IMR-90 (cell line): ENCODE results near the gene SERP2. TPM values are rescaled to one million over a fixed set of nuclear protein-coding genes. Genes with fewer than 3 reads are reported as not detected.

ENCODE experiments used
- ATAC-seq: fragments of 200-7000 bp; cut with Tn5 transposase; 2 replicates; pipeline ENCODE4 v1.9.1; 2020; ENCODE audit warnings: low read depth, mild to moderate bottlenecking, moderate library complexity
- BruUV-seq: library from RNA; stranded (reverse); fragments of 400-500 nt; replicated peaks from 2 replicates; lab custom pipeline; 2021; lab: Mats Ljungman, UMichigan
- CTCF ChIA-PET: fragments of 300-600 bp; formaldehyde crosslinking; extraction: SDS; loops from one replicate; lab custom pipeline; 2021; ENCODE audit warnings: antibody characterized with exemption; lab: Yijun Ruan, JAX
- POLR2A ChIA-PET: fragments of 300-600 bp; sonication (Branson Sonifier 250); formaldehyde crosslinking; loops from one replicate; lab custom pipeline; 2022; ENCODE audit warnings: antibody characterized with exemption; ENCODE audit not compliant: unreplicated experiment; lab: Charles Lee
- DNase-seq: peaks from one replicate; pipeline ENCODE4 v3.0.0; 2013
- H2AFZ ChIP-seq: replicated peaks from 2 replicates; pipeline ENCODE3; 2013; ENCODE audit warnings: low read length, mild to moderate bottlenecking; ENCODE audit not compliant: poor library complexity
- H2AK5ac ChIP-seq: 2 replicates; pipeline ENCODE4 v1.6.1; 2013; ENCODE audit warnings: low read depth, low read length, inconsistent platforms
- H2AK9ac ChIP-seq: replicated peaks from 2 replicates; pipeline ENCODE3; 2013; ENCODE audit warnings: mild to moderate bottlenecking, low read depth, low read length, moderate library complexity; ENCODE audit not compliant: poor library complexity
- H2BK120ac ChIP-seq: 2 replicates; pipeline ENCODE4 v1.6.1; 2013; ENCODE audit warnings: low read depth, low read length, inconsistent platforms
- H2BK15ac ChIP-seq: 3 replicates; pipeline ENCODE4 v1.6.1; 2013; ENCODE audit warnings: low read depth, low read length, inconsistent platforms
- H2BK20ac ChIP-seq: 2 replicates; pipeline ENCODE4 v1.6.1; 2013; ENCODE audit warnings: low read depth, mild to moderate bottlenecking, inconsistent platforms, low read length, moderate library complexity
- H2BK5ac ChIP-seq: 2 replicates; pipeline ENCODE4 v1.6.1; 2013; ENCODE audit warnings: mild to moderate bottlenecking, low read depth, low read length, inconsistent platforms; ENCODE audit not compliant: poor library complexity, severe bottlenecking
- H3K14ac ChIP-seq: replicated peaks from 2 replicates; pipeline ENCODE4 v1.6.1; 2013; ENCODE audit warnings: low read depth, low read length, inconsistent platforms
- H3K18ac ChIP-seq: 2 replicates; pipeline ENCODE4 v1.6.1; 2013; ENCODE audit warnings: low read depth, low read length, control low read depth
- H3K23ac ChIP-seq: 2 replicates; pipeline ENCODE4 v1.6.1; 2013; ENCODE audit warnings: low read depth, low read length, inconsistent platforms
- H3K27ac ChIP-seq: 2 replicates; pipeline ENCODE4 v1.5.1; 2013; ENCODE audit warnings: mild to moderate bottlenecking, control low read depth, low read length; ENCODE audit not compliant: insufficient read depth
- H3K27me3 ChIP-seq: 2 replicates; pipeline ENCODE4 v1.6.1; 2013; ENCODE audit warnings: low read length; ENCODE audit not compliant: control insufficient read depth, insufficient read depth
- H3K36me3 ChIP-seq: 2 replicates; pipeline ENCODE4 v1.6.1; 2013; ENCODE audit warnings: low read length, mixed read lengths; ENCODE audit not compliant: control insufficient read depth, insufficient read depth
- H3K4ac ChIP-seq: 2 replicates; pipeline ENCODE4 v1.6.1; 2013; ENCODE audit warnings: low read depth, low read length, inconsistent platforms
- H3K4me1 ChIP-seq: 2 replicates; pipeline ENCODE4 v1.6.1; 2013; ENCODE audit warnings: low read length, mixed read lengths; ENCODE audit not compliant: control insufficient read depth, insufficient read depth
- H3K4me2 ChIP-seq: 2 replicates; pipeline ENCODE4 v1.6.1; 2013; ENCODE audit warnings: low read depth, mild to moderate bottlenecking, control low read depth, low read length, moderate library complexity
- H3K4me3 ChIP-seq: 2 replicates; pipeline ENCODE4 v1.5.1; 2013; ENCODE audit warnings: low read depth, mild to moderate bottlenecking, control low read depth, low read length, moderate library complexity; ENCODE audit not compliant: insufficient read depth
- H3K56ac ChIP-seq: 2 replicates; pipeline ENCODE4 v1.6.1; 2013; ENCODE audit warnings: low read length, inconsistent platforms; ENCODE audit not compliant: insufficient read depth; ENCODE audit errors: extremely low read depth
- H3K79me1 ChIP-seq, 2 experiments: 2 replicates each; pipeline ENCODE4 v1.6.1; 2013; ENCODE audit warnings: low read length in 2 of 2, inconsistent platforms in 1 of 2, low read depth in 1 of 2
- H3K9ac ChIP-seq: 2 replicates; pipeline ENCODE4 v1.6.1; 2013; ENCODE audit warnings: low read depth, low read length, control low read depth
- H3K9me1 ChIP-seq: 2 replicates; pipeline ENCODE4 v1.6.1; 2013; ENCODE audit warnings: low read length, inconsistent platforms; ENCODE audit not compliant: insufficient read depth
- H3K9me3 ChIP-seq: 2 replicates; pipeline ENCODE4 v1.6.1; 2013; ENCODE audit warnings: low read length; ENCODE audit not compliant: control insufficient read depth, insufficient read depth
- H4K20me1 ChIP-seq: 2 replicates; pipeline ENCODE4 v1.6.1; 2013; ENCODE audit warnings: low read length, inconsistent platforms; ENCODE audit not compliant: insufficient read depth
- H4K5ac ChIP-seq: 2 replicates; pipeline ENCODE4 v1.6.1; 2013; ENCODE audit warnings: mild to moderate bottlenecking, low read depth, low read length, control low read depth
- H4K8ac ChIP-seq, 2 experiments: 2 replicates each; pipeline ENCODE4 v1.6.1; 2013; ENCODE audit warnings: low read depth in 2 of 2, low read length in 2 of 2, control low read depth in 1 of 2, inconsistent platforms in 1 of 2
- H4K91ac ChIP-seq: 2 replicates; pipeline ENCODE4 v1.6.1; 2013; ENCODE audit warnings: low read depth, low read length, inconsistent platforms; ENCODE audit not compliant: insufficient read depth
- BHLHE40 ChIP-seq: fragments of 150-350 bp; IDR thresholded peaks from 2 replicates; pipeline ENCODE4 v1.6.1; 2016; ENCODE audit warnings: mild to moderate bottlenecking, low read depth, low read length
- CEBPB ChIP-seq: IDR thresholded peaks from 2 replicates; pipeline ENCODE4 v1.6.1; 2012; ENCODE audit warnings: low read depth, low read length, improper control_type of control experiment
- CHD1 ChIP-seq: IDR thresholded peaks from 2 replicates; pipeline ENCODE4 v1.6.1; 2012; ENCODE audit warnings: low read depth, low read length, improper control_type of control experiment
- CTCF ChIP-seq: conservative IDR thresholded peaks from 2 replicates; pipeline ENCODE4 v1.5.1; 2012; ENCODE audit warnings: mild to moderate bottlenecking, low read depth, low read length, improper control_type of control experiment
- ELK1 ChIP-seq: fragments of 150-350 bp; IDR thresholded peaks from 2 replicates; pipeline ENCODE4 v1.6.1; 2016; ENCODE audit warnings: low read depth, mild to moderate bottlenecking, low read length, moderate library complexity, borderline replicate concordance
- FOS ChIP-seq: fragments of 150-350 bp; IDR thresholded peaks from 2 replicates; pipeline ENCODE4 v1.6.1; 2016; ENCODE audit warnings: low read depth, low read length
- MAFK ChIP-seq: IDR thresholded peaks from 2 replicates; pipeline ENCODE4 v1.6.1; 2012; ENCODE audit warnings: low read depth, low read length, improper control_type of control experiment
- MAZ ChIP-seq: IDR thresholded peaks from 2 replicates; pipeline ENCODE4 v1.6.1; 2012; ENCODE audit warnings: low read depth, mild to moderate bottlenecking, low read length, improper control_type of control experiment, moderate library complexity, borderline replicate concordance
- MXI1 ChIP-seq: IDR thresholded peaks from 2 replicates; pipeline ENCODE4 v1.6.1; 2012; ENCODE audit warnings: low read depth, mild to moderate bottlenecking, low read length, moderate library complexity, borderline replicate concordance
- NFE2L2 ChIP-seq: fragments of 150-350 bp; IDR thresholded peaks from 2 replicates; pipeline ENCODE4 v1.6.1; 2016; ENCODE audit warnings: low read depth, mild to moderate bottlenecking, low read length
- POLR2A ChIP-seq: IDR thresholded peaks from 2 replicates; pipeline ENCODE4 v1.6.1; 2012; ENCODE audit warnings: mild to moderate bottlenecking, low read depth, low read length
- RAD21 ChIP-seq: IDR thresholded peaks from 2 replicates; pipeline ENCODE4 v1.6.1; 2012; ENCODE audit warnings: low read length, improper control_type of control experiment
- RCOR1 ChIP-seq: IDR thresholded peaks from 2 replicates; pipeline ENCODE4 v1.6.1; 2012; ENCODE audit warnings: mild to moderate bottlenecking, low read length, improper control_type of control experiment; ENCODE audit not compliant: insufficient replicate concordance
- RFX5 ChIP-seq: IDR thresholded peaks from 2 replicates; pipeline ENCODE4 v1.8.0; 2012; ENCODE audit warnings: low read depth, mild to moderate bottlenecking, low read length, moderate library complexity
- SMC3 ChIP-seq: fragments of 150-350 bp; IDR thresholded peaks from 2 replicates; pipeline ENCODE4 v1.6.1; 2016; ENCODE audit warnings: low read depth, mild to moderate bottlenecking, antibody characterized with exemption, low read length, moderate library complexity
- USF2 ChIP-seq: fragments of 150-350 bp; IDR thresholded peaks from 2 replicates; pipeline ENCODE4 v1.6.1; 2017; ENCODE audit warnings: mild to moderate bottlenecking, antibody characterized with exemption, low read length, low read depth
- WGBS, 2 experiments: methylation state at CpG; one replicate each; pipeline versions ENCODE4 v1.1.5 to v1.1.7; 2013; ENCODE audit warnings: missing lambda C conversion rate in 2 of 2; ENCODE audit not compliant: insufficient read length in 1 of 2; ENCODE audit errors: extremely low coverage in 2 of 2; 5-methylcytosine and 5-hydroxymethylcytosine counted together
- dilution Hi-C: fragments of 300-500 bp; cut with HindIII; formaldehyde crosslinking; loops from one replicate; pipeline ENCODE4 v1.14.3; 2018; ENCODE audit warnings: low sequenced_read_pairs; ENCODE audit not compliant: unreplicated experiment
- in situ Hi-C: fragments of 300-500 bp; cut with MboI; formaldehyde crosslinking; loops from 3 replicates; pipeline ENCODE4 v1.14.3; 2019; ENCODE audit warnings: low sequenced_read_pairs, inconsistent platforms, mixed read lengths
- intact Hi-C: fragments of 100-400 bp; cut with micrococcal nuclease; formaldehyde crosslinking; loops from 2 replicates; pipeline ENCODE4 v1.10.0; 2022
- polyA plus RNA-seq, 3 experiments: library from polyadenylated mRNA; depleted of rRNA; stranded (reverse); fragments of >200 nt; gene quantifications; 2 replicates each; pipeline ENCODE4 v1.2.3, GENCODE V29; 2012; ENCODE audit warnings: low replicate concordance in 1 of 3
- total RNA-seq: library from RNA; depleted of rRNA; stranded (reverse); fragments of >200 nt; gene quantifications from 2 replicates; pipeline ENCODE4 v1.2.3, GENCODE V29; 2012

The SERP2 gene
- total and polyA plus RNA-seq, 2 of the 4 experiments (the other 2 are of a cell fraction), result 0.54 to 1.4 TPM

GRCh38 chr13:44439452-44440024, 65.9 kb downstream of the SERP2 start:
- POLR2A ChIA-PET, result no interaction called here
- no peak overlapping the region for H2AK9ac ChIP-seq
- no peak overlapping the region for H3K23ac ChIP-seq
- no peak overlapping the region for H3K4me3 ChIP-seq
- H4K5ac ChIP-seq, result no peak overlapping the region
- H3K36me3 ChIP-seq, result peaks cover under 1% of the 10 kb centered on the region; the same call in 1 of the 2 replicates
- peaks cover 11% of the 10 kb centered on the region for H4K20me1 ChIP-seq
- peaks cover 4% of the 10 kb centered on the region for H3K4me1 ChIP-seq
- intact Hi-C loops (loop anchor here (5.0 kb wide), 2 partner anchors 132 to 317 kb away; no protein-coding TSS in a partner anchor), in situ Hi-C loops (loop anchor here (5.0 to 10.0 kb wide), 3 partner anchors 205 to 532 kb away; no protein-coding TSS in a partner anchor), dilution Hi-C loops (no loop called here)
- H3K27ac ChIP-seq, result no peak overlapping the region
- H3K18ac ChIP-seq, result no peak overlapping the region
- DNase-seq (no peak), ATAC-seq (no peak)
- no peak overlapping the region for H3K56ac ChIP-seq
- no TSS peak for BruUV-seq
- peak overlapping the region; percentile 29; the same call in 1 of the 2 replicates for H3K4me2 ChIP-seq
- H3K9me3 ChIP-seq, result no peaks in the 10 kb centered on the region
- no CpG with 5 or more reads among the region's 4 CpGs for WGBS, 2 experiments
- CTCF ChIA-PET, result no interaction called here
- TF ChIP-seq MXI1, result no peak
- no peak for TF ChIP-seq RFX5
- TF ChIP-seq MAZ, result no peak
- no peak for TF ChIP-seq BHLHE40
- no peak for TF ChIP-seq MAFK
- TF ChIP-seq RAD21, result no peak
- TF ChIP-seq CTCF, result no peak
- no peak for TF ChIP-seq CHD1
- no peak for TF ChIP-seq SMC3
- no peak for TF ChIP-seq NFE2L2
- TF ChIP-seq FOS, result no peak
- no peak for TF ChIP-seq POLR2A
- TF ChIP-seq CEBPB, result no peak
- no peak for TF ChIP-seq RCOR1
- no peak for TF ChIP-seq USF2
- TF ChIP-seq ELK1, result no peak
- no peak overlapping the region for H2BK15ac ChIP-seq
- H4K91ac ChIP-seq, result no peak overlapping the region
- H3K27me3 ChIP-seq, result no peaks in the 10 kb centered on the region
- no peak overlapping the region for H3K4ac ChIP-seq
- H2BK120ac ChIP-seq, result no peak overlapping the region
- no peak overlapping the region for H2BK5ac ChIP-seq
- no peak overlapping the region for H3K14ac ChIP-seq
- no peak overlapping the region for H4K8ac ChIP-seq
- H2BK20ac ChIP-seq, result no peak overlapping the region
- H3K9ac ChIP-seq, result no peak overlapping the region
- H3K9me1 ChIP-seq, result peaks cover under 1% of the 10 kb centered on the region; the same call in 1 of the 2 replicates
- H2AFZ ChIP-seq, result no peak overlapping the region
- H2AK5ac ChIP-seq, result no peak overlapping the region
- H3K79me1 ChIP-seq, result peaks cover 9 to 39% of the 10 kb centered on the region in 2 experiments
